ENCODE measurements around the gene EPB41.

GRCh38 chr1:28865997-28866650, 48.2 kb upstream of the EPB41 start:
- no peak for TF ChIP-seq EZH2 (IDR thresholded peaks at IDR 0.05; ENCODE audit: insufficient read depth, poor library complexity, severe bottlenecking)
- no peak for TF ChIP-seq EZH2phosphoT487 (IDR thresholded peaks at IDR 0.05; ENCODE audit: insufficient read depth, low read depth)

All from GM23248 (cell line).